HEK293 (cell line): Measurements from ENCODE around the gene CCL28.

Experiments
- CTCF ChIA-PET: fragments of 350-600 bp; formaldehyde crosslinking; extraction: SDS; loops from one replicate; lab custom pipeline; 2021; ENCODE audit warnings: antibody characterized with exemption; lab: Yijun Ruan, JAX
- POLR2A ChIA-PET: fragments of 300-600 bp; formaldehyde crosslinking; extraction: SDS; loops from one replicate; lab custom pipeline; 2020; ENCODE audit warnings: antibody characterized with exemption, inconsistent platforms; lab: Yijun Ruan, JAX
- H3K27ac ChIP-seq: fragments of 200-500 bp; sonication (Bioruptor generic); 2 replicates; pipeline ENCODE4 v1.5.1; 2014; ENCODE audit warnings: low read depth, low read length, control low read depth, inconsistent platforms; ENCODE audit errors: extremely low read depth
- H3K36me3 ChIP-seq, 2 experiments: fragments of 200-500 bp in 1 of 2; sonication (Bioruptor generic) in 1 of 2; 1 replicate in 1 of 2; 2 replicates in 1 of 2; pipeline ENCODE4 v1.5.1; 2014 to 2017; ENCODE audit warnings: inconsistent platforms in 2 of 2, low read length in 2 of 2; ENCODE audit not compliant: control insufficient read depth in 2 of 2, insufficient read depth in 1 of 2
- H3K4me1 ChIP-seq: fragments of 200-500 bp; sonication (Bioruptor generic); 2 replicates; pipeline ENCODE4 v1.5.1; 2014; ENCODE audit warnings: mild to moderate bottlenecking, low read length, inconsistent platforms; ENCODE audit not compliant: control insufficient read depth, insufficient read depth
- H3K4me3 ChIP-seq: 2 replicates; pipeline ENCODE4 v1.5.1; 2011; ENCODE audit warnings: low read depth, mild to moderate bottlenecking, control low read depth, low read length, moderate library complexity
- H3K9me3 ChIP-seq: fragments of 200-500 bp; sonication (Bioruptor generic); 2 replicates; pipeline ENCODE4 v1.5.1; 2014; ENCODE audit warnings: low read depth, low read length, inconsistent platforms; ENCODE audit not compliant: control insufficient read depth, insufficient read depth
- EGR2 ChIP-seq: fragments of 450-650 bp; formaldehyde crosslinking; IDR thresholded peaks from 2 replicates; pipeline ENCODE4 v1.5.1; 2016; ENCODE audit warnings: low read depth, missing biosample characterization, missing genetic modification characterization
- GLIS1 ChIP-seq: fragments of 450-650 bp; formaldehyde crosslinking; IDR thresholded peaks from 2 replicates; pipeline ENCODE4 v1.5.1; 2016; ENCODE audit warnings: missing biosample characterization, missing genetic modification characterization
- KLF9 ChIP-seq: fragments of 450-650 bp; formaldehyde crosslinking; IDR thresholded peaks from 2 replicates; pipeline ENCODE4 v1.5.1; 2016; ENCODE audit warnings: missing biosample characterization, missing genetic modification characterization, low read depth
- OSR2 ChIP-seq: fragments of 450-650 bp; formaldehyde crosslinking; IDR thresholded peaks from 2 replicates; pipeline ENCODE4 v1.5.1; 2016; ENCODE audit warnings: missing biosample characterization, missing genetic modification characterization
- SP7 ChIP-seq: fragments of 450-650 bp; formaldehyde crosslinking; IDR thresholded peaks from 2 replicates; pipeline ENCODE4 v1.5.1; 2016; ENCODE audit warnings: missing biosample characterization, missing genetic modification characterization
- ZBTB10 ChIP-seq: fragments of 450-650 bp; formaldehyde crosslinking; IDR thresholded peaks from 2 replicates; pipeline ENCODE4 v1.5.1; 2016; ENCODE audit warnings: missing biosample characterization, missing genetic modification characterization
- ZBTB17 ChIP-seq: fragments of 450-650 bp; formaldehyde crosslinking; IDR thresholded peaks from 2 replicates; pipeline ENCODE4 v1.5.1; 2016; ENCODE audit warnings: missing biosample characterization, missing genetic modification characterization
- ZBTB44 ChIP-seq: fragments of 450-650 bp; IDR thresholded peaks from 2 replicates; pipeline ENCODE4 v1.5.1; 2018; ENCODE audit warnings: missing biosample characterization, mild to moderate bottlenecking, missing genetic modification characterization
- ZFP37 ChIP-seq: fragments of 450-650 bp; formaldehyde crosslinking; IDR thresholded peaks from 2 replicates; pipeline ENCODE4 v1.5.1; 2016; ENCODE audit warnings: missing biosample characterization, missing genetic modification characterization
- ZNF2 ChIP-seq: fragments of 450-650 bp; formaldehyde crosslinking; IDR thresholded peaks from 2 replicates; pipeline ENCODE4 v1.5.1; 2016; ENCODE audit warnings: missing biosample characterization, missing genetic modification characterization
- ZNF214 ChIP-seq: fragments of 450-650 bp; formaldehyde crosslinking; IDR thresholded peaks from 2 replicates; pipeline ENCODE4 v1.5.1; 2017; ENCODE audit warnings: missing biosample characterization, mild to moderate bottlenecking, missing genetic modification characterization, borderline replicate concordance
- ZNF248 ChIP-seq: fragments of 450-650 bp; formaldehyde crosslinking; IDR thresholded peaks from 2 replicates; pipeline ENCODE4 v1.5.1; 2017; ENCODE audit warnings: missing biosample characterization, missing genetic modification characterization
- ZNF266 ChIP-seq: fragments of 450-650 bp; formaldehyde crosslinking; IDR thresholded peaks from 2 replicates; pipeline ENCODE4 v1.5.1; 2016; ENCODE audit warnings: missing biosample characterization, missing genetic modification characterization, low read depth
- ZNF324 ChIP-seq: fragments of 450-650 bp; formaldehyde crosslinking; IDR thresholded peaks from 2 replicates; pipeline ENCODE4 v1.5.1; 2016; ENCODE audit warnings: missing biosample characterization, missing genetic modification characterization
- ZNF510 ChIP-seq: fragments of 450-650 bp; formaldehyde crosslinking; IDR thresholded peaks from 2 replicates; pipeline ENCODE4 v1.5.1; 2018; ENCODE audit warnings: mild to moderate bottlenecking, missing genetic modification characterization, missing biosample characterization; ENCODE audit not compliant: insufficient replicate concordance
- ZNF513 ChIP-seq: fragments of 450-650 bp; IDR thresholded peaks from 2 replicates; pipeline ENCODE4 v1.5.1; 2018; ENCODE audit warnings: missing biosample characterization, missing genetic modification characterization
- ZNF521 ChIP-seq: fragments of 450-650 bp; formaldehyde crosslinking; IDR thresholded peaks from 2 replicates; pipeline ENCODE4 v1.5.1; 2017; ENCODE audit warnings: missing biosample characterization, mild to moderate bottlenecking, missing genetic modification characterization
- ZNF548 ChIP-seq: fragments of 450-650 bp; formaldehyde crosslinking; IDR thresholded peaks from 2 replicates; pipeline ENCODE4 v1.5.1; 2016; ENCODE audit warnings: missing biosample characterization, missing genetic modification characterization
- ZNF558 ChIP-seq: fragments of 450-650 bp; formaldehyde crosslinking; IDR thresholded peaks from 2 replicates; pipeline ENCODE4 v1.5.1; 2016; ENCODE audit warnings: missing biosample characterization, missing genetic modification characterization
- ZNF580 ChIP-seq: fragments of 450-650 bp; formaldehyde crosslinking; IDR thresholded peaks from 2 replicates; pipeline ENCODE4 v1.5.1; 2016; ENCODE audit warnings: missing biosample characterization, missing genetic modification characterization
- ZNF654 ChIP-seq: fragments of 450-650 bp; formaldehyde crosslinking; IDR thresholded peaks from 2 replicates; pipeline ENCODE4 v1.5.1; 2016; ENCODE audit warnings: low read depth, missing biosample characterization, missing genetic modification characterization
- ZNF692 ChIP-seq: fragments of 450-650 bp; formaldehyde crosslinking; IDR thresholded peaks from 2 replicates; pipeline ENCODE4 v1.5.1; 2016; ENCODE audit warnings: missing biosample characterization, missing genetic modification characterization
- ZNF704 ChIP-seq: fragments of 450-650 bp; formaldehyde crosslinking; IDR thresholded peaks from 2 replicates; pipeline ENCODE4 v1.5.1; 2016; ENCODE audit warnings: missing biosample characterization, missing genetic modification characterization
- ZXDB ChIP-seq: fragments of 450-650 bp; formaldehyde crosslinking; IDR thresholded peaks from 2 replicates; pipeline ENCODE4 v1.5.1; 2016; ENCODE audit warnings: missing biosample characterization, missing genetic modification characterization

Gene CCL28

GRCh38 chr5:43411495-43411894, 696 bp downstream of the CCL28 start (continued):
- no peak for TF ChIP-seq ZNF692 (tag by site-specific recombination)
- TF ChIP-seq ZNF558 (tag by site-specific recombination): no peak
- no peak for TF ChIP-seq ZNF704 (tag by site-specific recombination)
- no peak for TF ChIP-seq ZXDB (tag by site-specific recombination)
- TF ChIP-seq ZNF248 (tag by site-specific recombination): no peak
- TF ChIP-seq ZBTB10 (tag by site-specific recombination): no peak
- no peak for TF ChIP-seq ZNF654 (tag by site-specific recombination)
- TF ChIP-seq ZBTB17 (tag by site-specific recombination): peak; percentile 52
- no peak for TF ChIP-seq ZBTB44 (tag by site-specific recombination)
- TF ChIP-seq OSR2 (tag by site-specific recombination): peak; percentile 38; the same call in 1 of the 2 replicates
- TF ChIP-seq ZNF580 (tag by site-specific recombination): no peak
- TF ChIP-seq GLIS1 (tag by site-specific recombination): 0 out of 2 replicates have a peak, but pooled peaks have one; percentile 26
- TF ChIP-seq EGR2 (tag by site-specific recombination): no peak
- no peak for TF ChIP-seq ZNF513 (tag by site-specific recombination)
- no peak for TF ChIP-seq ZNF324
- no peak for TF ChIP-seq ZNF214
- no peak for TF ChIP-seq KLF9 (tag by site-specific recombination)
- TF ChIP-seq SP7: 0 out of 2 replicates have a peak, but pooled peaks have one; percentile 11

- no peaks in the 10 kb centered on the region for H3K36me3 ChIP-seq
- H3K4me3 ChIP-seq: no peak overlapping the region
- CTCF ChIA-PET: interaction anchor here (0.6 to 4.0 kb wide), 6 partner anchors 10 to 133 kb away, joined by 3 to 21 read pairs (median 8); partner anchors contain the start of gene TMEM267
- no peaks in the 10 kb centered on the region for H3K9me3 ChIP-seq
- peaks cover 11% of the 10 kb centered on the region for H3K4me1 ChIP-seq
- H3K27ac ChIP-seq: peak overlapping the region; percentile 19; the same call in 1 of the 2 replicates
- POLR2A ChIA-PET: interaction anchor here (0.5 to 2.2 kb wide), 3 partner anchors 74 to 289 kb away, joined by 4 to 6 read pairs (median 6); partner anchors contain the start of gene TMEM267
- TF ChIP-seq ZNF521 (no peak), ZNF2 (tag by site-specific recombination) (no peak), ZNF266 (tag by site-specific recombination) (no peak), SP7 (no peak), ZNF510 (no peak), ZBTB10 (tag by site-specific recombination) (no peak), ZNF548 (no peak), ZFP37 (tag by site-specific recombination) (no peak), ZNF704 (tag by site-specific recombination) (no peak)
Measured at GRCh38 chr5:43410414-43410813, 1.8 kb downstream of the CCL28 start.
